Gastroesophageal sphincter (tissue), 3 donors: ENCODE measurements around the gene SERINC2.

Experiments used
- CTCF ChIP-seq, 4 experiments: fragments of 200-600 bp in 2 of 4; fragments of 450-650 bp in 2 of 4; sonication (generic) in 1 of 4; IDR thresholded peaks; one replicate each; pipeline ENCODE4 v1.5.1; 2017 to 2019; ENCODE audit warnings: antibody characterized with exemption in 4 of 4, mild to moderate bottlenecking in 2 of 4, moderate library complexity in 2 of 4
- EP300 ChIP-seq: sonication (generic); formaldehyde crosslinking; IDR thresholded peaks from one replicate; pipeline ENCODE4 v1.6.1; 2017; ENCODE audit warnings: antibody characterized with exemption, mild to moderate bottlenecking
- POLR2A ChIP-seq, 2 donors: fragments of 450-650 bp; IDR thresholded peaks; one replicate each; pipeline ENCODE4 v1.6.1; 2017; ENCODE audit warnings: antibody characterized with exemption in 2 of 2, mild to moderate bottlenecking in 2 of 2, moderate library complexity in 1 of 2

DNA sequence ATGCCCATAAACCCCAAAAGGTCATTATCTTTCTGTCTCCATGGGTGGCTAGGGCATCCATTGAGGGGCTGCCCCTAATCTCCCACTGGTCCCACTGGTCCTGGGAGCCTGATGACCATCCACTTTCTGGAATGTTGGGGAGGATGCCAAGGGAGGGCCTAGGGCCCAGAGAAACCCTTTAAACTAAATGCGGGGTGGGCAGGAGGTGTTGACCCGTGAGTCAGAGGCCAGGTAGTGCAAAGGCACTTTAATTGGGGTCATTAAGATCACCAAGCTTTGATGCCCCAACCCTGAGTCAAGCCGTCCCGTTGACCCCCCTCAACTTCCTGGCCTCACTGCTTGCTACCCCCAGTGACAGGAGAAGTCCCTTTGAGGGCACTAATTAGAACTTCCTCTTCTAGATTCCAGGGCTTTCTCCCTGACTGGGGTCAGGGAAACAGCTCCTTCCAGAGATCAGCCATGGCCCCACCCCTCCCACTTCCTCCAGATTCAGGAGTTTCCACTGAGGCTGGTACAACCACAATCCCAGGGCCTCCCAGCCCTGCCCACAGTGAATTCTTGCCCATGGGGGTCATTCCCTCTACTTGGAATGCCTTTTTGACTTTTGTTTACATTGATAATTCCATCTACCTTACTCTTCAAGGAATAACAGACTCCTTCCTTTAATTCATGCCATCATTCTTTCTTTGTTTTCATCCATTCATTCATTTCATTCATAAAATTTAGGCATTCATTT is 15.5 kb upstream of the SERINC2 start:
- TF ChIP-seq CTCF (IDR thresholded peaks at IDR 0.05) = no peak
- TF ChIP-seq POLR2A (IDR thresholded peaks at IDR 0.05) = no peak
- TF ChIP-seq EP300 = no peak
